ENCODE results near the gene PXK.
A peak's percentile ranks its signal among the peaks of the same experiment; 100 is the strongest.
"Not testable (repeated sequence)": the region's sequence is repeated elsewhere in the genome, so short reads cannot be mapped to it uniquely, and the experiment has no call there.

PXK gene

DNA sequence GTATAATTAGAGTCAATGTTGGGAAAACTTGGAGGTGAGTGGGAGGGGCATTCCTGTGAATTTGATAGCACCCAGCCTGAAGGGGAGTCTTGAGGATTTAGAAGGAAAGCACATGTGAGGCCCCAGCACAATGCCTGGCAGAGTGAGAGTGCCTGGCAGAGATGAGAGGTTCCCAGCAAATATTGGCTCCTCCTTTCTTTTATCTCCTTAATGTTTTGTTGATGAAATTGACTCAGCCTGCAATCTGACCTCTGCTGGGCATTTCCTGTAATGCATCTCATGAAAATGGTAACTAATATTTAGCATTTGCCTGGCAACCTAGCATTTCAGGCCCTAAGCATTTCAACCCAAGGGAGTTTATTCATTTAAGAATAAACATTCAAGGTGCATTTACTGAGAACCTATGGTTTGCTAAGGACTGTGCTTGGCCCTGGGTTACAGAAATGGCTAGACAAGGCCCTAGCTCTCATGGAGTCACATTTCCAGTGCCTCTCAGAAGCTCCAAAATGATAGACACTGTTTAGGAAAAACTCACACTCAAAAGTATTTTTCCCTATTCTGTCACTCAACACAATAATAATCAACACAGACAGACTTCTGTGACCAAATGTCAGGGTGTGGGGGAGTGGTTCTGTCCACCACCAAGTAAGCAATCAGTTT is 82.0 kb downstream of the PXK start:
- DNase-seq: peak in 12 of 56 donors; percentile 5 to 66 (median 20)

DNA sequence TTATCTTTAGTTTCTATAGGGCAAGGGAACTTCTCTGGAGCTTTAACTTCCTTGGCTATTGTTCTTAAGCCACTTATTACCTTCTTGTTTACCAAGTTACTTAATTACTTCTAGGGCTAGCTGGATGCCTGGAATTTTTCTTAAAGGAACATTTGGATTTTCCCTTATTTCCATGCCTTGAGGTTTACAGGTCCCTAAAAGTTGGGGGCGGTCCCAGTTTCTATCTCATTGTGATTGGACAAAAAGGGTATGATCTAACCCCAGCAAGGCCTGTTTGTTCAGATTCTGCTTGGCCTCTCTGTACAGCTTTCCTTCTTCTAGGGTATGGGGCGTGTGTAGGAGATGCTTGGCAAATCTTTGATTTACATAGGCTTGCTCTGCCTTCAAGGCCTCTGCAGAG is 83.5 kb downstream of the PXK start:
- DNase-seq: no peak

DNA sequence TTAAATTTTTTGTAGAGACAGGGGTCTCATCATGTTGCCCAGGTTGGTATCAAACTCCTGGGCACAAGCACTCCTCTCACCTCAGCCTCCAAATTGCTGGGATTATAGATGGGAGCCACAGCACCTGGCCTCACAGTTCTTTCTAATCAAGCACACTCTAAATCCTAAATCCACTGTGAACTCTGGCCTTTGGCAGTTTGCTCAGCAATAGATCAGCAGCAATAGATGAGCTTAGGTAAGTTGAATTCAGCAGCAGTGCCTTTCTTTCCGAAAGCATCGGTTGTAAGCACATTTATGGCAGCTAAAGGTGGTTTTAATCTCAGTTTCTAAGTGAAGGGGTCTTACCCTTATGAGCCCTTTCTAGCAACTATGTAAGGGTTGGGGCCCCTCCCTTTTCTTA is 84.4 kb downstream of the PXK start:
- DNase-seq: no peak

DNA sequence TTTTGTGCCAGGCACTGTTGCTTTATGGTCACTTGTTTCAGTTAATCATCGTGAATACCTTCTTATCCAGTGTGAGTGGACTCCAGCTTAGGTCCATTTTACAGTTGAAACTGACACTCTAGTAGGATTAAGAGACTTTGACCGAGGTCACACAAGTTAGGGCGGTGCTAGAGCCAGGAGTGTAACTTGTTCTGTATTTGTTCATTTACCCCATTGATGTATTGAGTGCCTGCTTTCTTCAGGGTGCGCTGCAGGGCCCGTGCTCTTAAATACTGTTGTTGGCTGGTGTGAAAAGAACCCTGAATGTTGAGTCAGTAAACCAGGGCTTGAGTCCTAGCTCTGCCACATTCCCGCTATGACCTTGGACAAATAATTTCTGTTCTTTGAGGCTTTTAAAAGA is 85.5 kb downstream of the PXK start:
- no peak for DNase-seq

DNA sequence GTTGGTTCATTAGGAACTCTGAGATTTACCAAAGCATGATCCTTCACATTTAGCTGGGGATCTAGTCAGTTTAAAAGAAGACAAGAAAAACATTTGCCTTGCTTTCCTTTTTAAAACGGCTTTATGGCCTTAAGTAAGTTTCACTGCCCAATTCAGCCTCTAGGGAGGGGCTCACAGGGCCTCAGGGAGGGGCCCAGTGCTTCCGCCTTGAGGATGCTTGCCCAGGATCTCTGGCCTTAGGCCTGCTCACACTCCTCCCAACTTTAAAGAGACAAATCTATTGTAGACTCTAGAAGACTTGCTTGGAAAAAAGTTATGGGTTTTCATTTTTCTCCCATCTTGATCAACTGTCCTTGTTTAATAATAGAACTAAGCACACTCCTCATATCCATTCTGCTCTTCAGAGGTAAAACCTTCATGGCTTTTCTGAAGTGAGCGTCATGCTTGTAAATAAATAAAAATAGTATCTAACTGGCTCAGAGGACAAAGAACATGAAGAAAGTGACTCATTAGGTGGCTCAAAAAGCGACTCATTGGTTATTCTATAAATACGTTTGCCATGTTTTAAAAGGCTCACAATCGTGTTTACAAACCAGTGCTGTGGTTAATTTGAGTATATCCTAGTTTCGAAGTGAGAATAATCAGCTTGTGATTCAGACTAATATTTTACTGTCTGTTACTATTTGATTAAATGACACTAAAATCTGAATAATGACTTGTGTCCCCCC is 87.3 kb downstream of the PXK start:
- no peak for DNase-seq

DNA sequence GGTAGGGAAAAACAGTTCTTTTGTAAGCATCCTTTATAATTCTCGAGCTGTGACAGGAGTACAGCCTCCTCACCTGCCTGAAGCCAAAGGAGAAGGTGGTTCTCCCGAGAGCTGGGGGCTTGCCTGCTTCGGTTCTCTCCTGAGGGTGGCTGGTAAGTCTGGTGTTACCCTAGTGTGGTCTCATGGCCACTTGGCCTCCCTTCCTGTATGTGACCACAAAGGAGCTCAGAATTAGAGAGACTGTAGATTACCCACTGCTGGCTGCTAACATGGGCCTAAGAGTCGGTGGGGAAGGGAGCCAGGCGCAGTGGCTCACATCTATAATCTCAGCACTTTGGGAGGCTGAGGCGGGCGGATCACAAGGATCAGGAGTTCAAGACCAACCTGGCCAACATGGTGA is 88.3 kb downstream of the PXK start:
- no peak for DNase-seq

DNA sequence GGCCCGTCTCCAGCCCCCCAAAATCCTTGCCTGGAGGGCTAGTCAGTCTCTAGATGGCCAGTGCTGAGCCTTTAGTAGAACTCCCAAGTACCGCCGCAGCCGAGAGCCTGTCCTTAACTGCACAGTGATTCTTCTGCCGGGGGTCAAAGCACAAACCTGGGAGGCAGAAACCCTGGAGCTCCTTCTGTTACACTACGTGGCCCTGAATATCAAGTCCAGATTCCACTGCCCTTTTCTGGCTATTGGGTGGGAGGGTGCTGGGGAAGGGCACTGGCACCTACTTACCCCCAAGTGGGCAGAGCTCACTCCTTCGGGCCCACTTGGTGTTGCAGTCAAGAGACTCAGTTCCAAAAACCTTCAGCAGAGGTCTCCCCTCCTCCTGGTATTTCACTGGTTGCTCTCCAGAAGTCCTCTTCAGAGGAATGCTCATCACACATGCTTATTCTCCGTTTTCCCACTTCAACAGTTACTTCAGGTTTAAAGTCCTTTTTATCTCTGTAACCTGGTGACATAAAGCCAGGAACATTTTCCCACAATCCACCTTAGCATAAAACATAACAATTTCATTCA is 90.1 kb downstream of the PXK start:
- peak in 2 of 56 donors; percentile 13 to 16 for DNase-seq

DNA sequence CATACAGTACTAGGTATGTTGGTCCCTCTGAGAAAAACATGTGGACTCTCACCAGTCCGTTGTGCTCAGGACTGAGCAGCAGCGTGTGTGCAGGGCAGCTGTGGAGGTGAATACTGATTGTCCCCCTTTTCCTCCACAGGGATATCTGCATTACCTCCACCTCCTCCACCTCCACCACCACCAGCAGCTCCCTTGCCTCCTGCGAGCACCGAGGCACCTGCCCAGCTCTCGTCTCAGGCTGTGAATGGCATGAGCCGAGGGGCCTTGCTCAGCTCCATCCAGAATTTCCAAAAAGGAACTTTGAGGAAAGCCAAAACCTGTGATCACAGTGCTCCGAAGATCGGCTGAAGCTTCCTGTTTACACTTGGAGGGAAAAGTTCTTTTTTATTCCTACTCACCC is 91.9 kb downstream of the PXK start:
- DNase-seq: no peak

DNA sequence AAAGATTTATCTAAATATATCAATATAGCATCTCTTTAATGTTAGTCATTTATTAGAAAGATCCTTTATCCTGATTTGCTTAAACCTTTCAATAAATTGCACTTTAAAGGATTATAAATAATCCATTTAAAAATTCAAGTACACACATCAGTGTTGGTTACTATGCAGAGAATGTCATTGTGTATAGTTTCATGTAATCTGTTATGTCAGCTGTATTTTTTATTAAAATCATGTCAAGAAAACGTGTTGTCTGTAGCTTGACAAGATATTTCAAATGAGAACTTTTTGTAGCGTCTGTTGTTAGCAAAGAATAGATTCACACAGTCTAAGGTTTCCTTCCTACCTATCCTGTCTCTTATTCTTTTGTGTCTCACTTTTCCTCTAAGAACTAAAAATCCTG is 93.1 kb downstream of the PXK start:
- DNase-seq: no peak

DNA sequence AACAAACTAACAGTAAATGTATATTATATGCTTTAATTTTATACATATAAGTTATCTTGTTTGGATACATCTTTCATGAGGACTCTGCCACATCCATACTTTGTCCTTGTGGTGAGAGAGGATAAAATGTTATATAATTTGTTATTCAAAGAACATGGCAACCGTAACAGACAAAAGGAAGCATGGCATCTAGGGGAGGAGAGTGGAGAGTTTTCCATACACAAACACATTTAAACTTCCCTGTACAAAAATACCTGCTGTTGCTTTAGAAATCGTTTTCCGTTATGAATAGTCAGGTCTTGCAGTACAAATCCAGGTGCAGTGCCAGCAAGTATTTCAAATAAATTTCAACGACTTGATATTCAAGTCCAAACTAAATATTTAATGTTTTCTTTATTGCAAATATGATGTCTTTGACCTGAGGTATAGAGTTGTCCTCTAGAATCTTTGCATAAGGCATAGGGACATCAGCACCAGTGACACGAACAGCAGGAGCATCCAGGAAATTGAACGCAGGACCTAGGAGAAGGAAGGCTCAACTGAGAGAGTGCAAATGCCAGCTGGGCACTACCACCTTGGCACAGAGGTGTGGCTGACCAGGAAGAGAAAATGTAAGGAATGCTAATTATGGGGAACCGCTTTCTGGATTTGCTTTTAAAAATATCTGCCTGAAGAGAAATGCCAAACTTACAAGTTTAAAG is 95.1 kb downstream of the PXK start:
- DNase-seq: no peak

DNA sequence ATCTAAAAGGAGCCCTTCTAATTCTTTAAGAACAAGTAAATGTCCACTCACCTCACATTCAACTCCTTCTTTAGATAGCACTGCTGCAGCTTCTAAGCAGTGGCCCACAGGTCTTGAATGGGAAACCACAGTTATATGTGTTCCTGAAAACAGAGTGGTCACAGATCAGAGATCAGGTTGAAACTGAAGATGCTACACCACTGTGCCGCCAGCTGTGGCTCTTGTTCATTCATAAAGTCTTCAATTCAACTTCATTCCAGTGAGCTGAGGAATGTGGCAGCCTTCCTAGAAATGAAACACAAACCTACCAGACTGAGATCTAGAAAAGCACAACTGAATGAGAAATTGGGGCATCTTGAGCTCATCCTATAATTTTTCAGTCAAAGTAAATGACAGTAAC is 97.0 kb downstream of the PXK start:
- DNase-seq: no peak

DNA sequence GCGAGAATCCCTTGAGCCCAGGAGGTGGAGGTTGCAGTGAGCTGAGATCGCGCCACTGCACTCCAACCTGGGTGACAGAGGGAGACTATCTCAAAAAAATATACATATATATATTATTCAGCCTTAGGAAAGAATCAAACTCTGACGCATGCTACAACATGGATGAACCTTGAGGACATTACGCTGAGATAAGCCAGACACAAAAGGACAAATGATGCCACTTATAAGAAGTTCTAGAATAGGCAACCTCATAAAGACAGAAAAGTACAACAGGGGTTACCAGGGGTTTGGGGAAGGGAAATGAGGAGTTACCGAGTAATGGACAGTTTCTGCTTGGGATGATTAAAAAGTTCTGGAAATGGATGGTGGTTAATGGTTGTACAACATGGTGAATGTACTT is 100.2 kb downstream of the PXK start:
- DNase-seq: no peak

DNA sequence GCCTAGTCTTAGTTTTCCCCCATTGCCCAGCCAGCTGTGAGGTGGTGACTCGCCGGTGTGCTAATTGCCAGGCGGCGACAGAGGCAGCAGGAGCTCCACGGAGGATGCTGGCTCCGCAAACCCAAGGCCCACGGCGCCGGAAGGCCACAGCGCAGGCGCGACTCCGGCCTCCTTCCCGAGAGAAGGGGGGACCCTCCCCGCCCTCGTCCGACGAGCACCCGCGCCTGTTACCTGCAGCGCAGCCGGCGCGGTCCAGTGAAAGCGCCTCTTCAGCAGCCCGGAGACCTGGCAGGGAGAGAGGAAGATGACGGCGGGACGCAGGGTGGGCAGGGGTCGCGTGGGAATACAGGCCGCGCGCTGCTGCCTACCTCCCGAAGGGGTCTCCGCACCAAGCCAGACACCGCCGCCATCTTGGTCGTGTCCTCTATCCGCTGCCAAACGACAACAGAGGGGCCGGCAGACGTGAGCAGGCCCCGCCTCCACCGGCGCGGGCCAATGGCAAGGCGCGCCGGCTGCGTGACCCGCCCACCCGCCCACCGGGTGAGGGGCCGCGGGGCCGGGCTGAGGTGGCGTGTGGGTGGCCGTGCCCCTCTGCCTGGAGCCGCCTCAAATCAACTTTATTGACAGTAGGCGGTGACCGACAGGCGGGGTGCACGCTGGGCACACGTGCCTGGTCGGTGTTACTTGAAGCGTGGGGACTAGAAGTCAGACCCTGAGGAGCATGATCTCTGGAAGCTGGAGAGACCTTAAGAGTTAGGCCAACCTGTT is 100.9 kb downstream of the PXK start, which contains the start of gene PDHB:
TSS of gene PDHB (minus strand) at position 433 of the 768 bp plus-strand sequence. CDS start at position 410, 23 bp downstream.
- peak; percentile 61 to 99 (median 91) for DNase-seq

DNA sequence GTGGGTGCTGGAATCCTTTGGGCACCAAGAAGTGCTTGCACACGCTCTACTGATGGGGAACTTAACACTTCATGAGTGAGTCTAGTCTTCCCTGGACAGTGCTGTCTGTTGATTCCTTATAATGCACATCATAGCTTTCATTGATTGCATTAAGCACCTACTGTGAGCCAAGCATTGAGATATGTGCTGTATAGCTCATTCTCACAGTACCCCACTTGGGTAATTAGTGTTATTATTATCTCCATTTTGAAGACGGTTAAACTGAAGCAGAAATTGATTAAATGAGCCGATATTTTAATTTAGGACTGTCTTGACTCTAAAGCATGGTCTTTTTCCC is 101.4 kb downstream of the PXK start:
- DNase-seq: no peak

DNA sequence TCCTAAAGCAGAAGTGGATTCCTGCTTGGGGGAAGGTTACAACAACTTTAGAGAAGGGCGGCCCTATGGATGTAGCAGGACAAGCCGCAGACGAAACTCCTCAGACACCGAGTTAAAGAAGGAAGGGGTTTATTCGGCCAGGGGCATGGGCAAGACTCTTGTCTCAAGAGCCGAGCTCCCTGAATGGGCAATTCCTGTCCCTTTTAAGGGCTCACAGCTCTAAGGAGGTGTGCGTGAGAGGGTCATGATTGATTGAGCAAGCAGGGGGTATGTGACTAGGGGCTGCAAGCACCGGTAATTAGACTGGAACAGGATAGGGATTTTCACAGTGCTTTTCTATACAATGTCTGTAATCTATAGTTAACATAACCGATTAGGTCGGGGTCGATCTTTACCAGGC is 101.8 kb downstream of the PXK start:
- no peak for DNase-seq

DNA sequence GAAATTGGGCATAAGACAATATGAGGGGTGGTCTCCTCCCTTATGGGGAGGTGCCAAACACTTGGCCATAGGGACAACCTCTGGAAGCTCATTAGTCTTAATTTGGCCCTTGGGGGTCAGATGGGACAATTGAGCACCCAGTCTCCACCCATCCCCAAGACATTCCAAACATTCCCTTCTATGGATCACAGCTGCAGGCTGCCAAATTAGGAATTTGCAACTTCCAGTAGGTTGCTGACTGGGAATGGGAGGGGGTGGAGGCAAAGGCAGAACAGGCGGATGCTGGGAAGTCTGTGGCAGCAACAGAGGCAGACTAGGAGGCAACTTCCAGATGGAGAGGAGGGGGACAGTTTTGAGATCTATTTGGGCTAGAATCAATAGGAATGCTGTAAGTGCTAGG is 102.3 kb downstream of the PXK start:
- DNase-seq: peak in 1 of 56 donors; percentile 15

DNA sequence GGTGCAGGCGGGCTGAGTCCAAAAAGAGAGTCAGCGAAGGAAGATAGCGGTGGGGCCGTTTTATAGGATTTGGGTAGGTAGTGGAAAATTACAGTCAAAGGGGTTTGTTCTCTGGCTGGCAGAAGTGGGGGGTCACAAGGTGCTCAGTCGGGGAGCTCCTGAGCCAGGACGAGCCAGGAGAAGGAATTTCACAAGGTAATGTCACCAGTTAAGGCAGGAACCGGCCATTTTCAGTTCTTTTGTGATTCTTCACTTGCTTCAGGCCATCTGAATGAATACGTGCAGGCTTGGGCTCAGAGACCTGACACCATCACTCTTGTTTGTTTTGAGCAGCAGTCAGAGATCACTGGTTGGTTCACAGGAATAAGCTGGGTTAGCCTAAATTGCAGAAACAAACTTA is 104.6 kb downstream of the PXK start:
- not testable (repeated sequence) for DNase-seq

DNA sequence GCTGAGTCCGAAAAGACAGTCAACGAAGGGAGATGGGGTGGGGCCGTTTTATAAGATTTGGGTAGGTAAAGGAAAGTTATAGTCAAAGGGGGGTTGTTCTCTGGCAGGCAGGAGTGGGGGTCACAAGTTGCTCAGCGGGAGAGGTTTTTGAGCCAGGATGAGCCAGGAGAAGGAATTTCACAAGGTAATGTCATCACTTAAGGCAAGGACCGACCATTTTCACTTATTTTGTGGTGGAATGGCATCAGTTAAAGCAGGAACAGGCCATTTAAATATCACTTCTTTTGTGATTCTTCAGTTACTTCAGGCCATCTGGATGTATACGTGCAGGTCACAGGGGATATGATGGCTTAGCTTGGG is 108.3 kb downstream of the PXK start:
- not testable (repeated sequence) for DNase-seq

DNA sequence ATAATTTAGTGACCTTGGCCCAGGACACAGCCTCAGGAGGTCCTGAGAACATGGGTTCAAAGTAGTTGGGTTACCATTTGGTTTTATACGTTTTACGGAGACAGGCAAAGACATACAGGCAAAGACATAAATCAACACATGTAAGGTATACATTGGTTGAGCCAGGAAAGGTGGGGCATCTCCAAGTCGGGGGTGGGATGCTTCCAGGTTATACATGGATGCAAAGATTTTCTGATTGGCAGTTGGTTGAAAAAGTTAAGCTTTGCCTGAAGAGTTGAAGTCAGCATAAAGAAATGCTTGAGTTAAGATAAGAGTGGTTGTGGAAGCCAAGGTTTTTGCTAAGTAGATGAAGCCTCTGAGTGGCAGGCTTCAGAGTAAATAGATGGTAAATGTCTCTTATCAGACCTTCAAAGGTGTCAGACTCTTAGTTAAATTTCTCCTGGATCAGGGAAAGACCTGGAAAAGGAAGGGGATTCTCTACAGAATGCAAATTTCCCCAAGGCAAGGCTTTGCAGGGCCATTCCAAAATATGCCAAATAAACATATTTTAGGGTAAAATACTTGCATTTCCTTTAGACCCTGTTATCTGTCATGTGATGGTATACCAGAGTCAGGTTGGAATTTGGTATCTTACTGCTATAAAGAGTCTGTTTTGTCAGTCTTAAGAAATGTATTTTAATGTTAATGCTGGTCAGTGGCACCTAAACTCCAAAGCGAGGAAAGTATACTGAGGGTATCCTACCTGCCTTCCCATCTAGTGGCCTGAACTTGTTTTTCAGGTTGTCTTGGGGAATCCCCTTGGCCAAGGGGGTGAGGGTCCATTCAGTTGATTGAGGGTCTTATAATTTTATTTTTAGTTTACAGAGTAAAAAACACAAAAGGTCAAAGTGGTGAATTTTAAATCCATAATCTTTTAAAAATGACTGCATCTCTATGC is 109.1 kb downstream of the PXK start:
- no peak for DNase-seq

DNA sequence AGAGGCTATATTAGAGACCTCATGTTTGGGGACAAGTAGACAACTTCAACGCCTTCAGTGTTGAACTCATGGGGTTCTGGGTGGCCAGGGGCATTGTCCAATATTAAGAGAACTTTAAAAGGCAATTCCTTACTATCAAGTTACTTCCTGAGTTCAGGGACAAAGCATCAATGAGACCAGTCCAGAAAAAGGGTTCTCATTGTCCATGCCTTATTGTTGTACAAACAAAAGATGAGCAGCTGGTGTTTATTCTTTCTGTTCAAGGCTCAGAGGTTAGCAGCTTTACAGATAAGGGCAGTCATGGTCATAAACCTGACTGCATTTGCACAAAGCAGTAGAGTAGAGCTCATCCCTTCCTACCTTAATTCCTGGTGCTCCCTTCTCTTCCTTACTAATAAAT is 119.5 kb downstream of the PXK start:
- DNase-seq: no peak

Measured in amygdala (tissue), 56 donors.